ENCODE measurements around the gene TIMM44. TPM values are rescaled to one million over a fixed set of nuclear protein-coding genes. Genes with fewer than 3 reads are reported as not detected.
A peak's percentile ranks its signal among the peaks of the same experiment; 100 is the strongest.

The TIMM44 gene
- total RNA-seq, 1 experiment from 2014 or later, result 114 TPM

DNA sequence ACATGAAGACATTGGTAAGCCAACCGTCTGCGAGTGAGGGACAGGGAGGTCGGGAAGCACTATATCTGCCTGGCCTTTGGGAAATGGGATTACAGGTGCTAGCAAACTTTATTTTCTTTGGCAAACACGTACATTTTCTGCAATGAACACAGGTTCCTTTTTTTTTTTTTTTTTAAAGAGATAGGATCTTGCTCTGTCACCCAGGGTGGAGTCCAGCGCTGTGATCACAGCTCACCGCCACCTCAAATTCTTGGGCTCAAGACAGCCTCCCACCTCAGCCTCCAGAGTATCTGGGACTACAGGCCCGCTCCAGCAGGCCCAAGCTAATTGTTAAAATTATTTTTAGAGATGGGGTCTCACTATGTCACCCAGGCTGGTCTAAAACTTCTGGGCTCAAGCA lies 37.7 kb upstream of the TIMM44 start:
- H2AFZ ChIP-seq (ENCODE audit: low read length), result no peak overlapping the region
- TF ChIP-seq, protein P1, sequence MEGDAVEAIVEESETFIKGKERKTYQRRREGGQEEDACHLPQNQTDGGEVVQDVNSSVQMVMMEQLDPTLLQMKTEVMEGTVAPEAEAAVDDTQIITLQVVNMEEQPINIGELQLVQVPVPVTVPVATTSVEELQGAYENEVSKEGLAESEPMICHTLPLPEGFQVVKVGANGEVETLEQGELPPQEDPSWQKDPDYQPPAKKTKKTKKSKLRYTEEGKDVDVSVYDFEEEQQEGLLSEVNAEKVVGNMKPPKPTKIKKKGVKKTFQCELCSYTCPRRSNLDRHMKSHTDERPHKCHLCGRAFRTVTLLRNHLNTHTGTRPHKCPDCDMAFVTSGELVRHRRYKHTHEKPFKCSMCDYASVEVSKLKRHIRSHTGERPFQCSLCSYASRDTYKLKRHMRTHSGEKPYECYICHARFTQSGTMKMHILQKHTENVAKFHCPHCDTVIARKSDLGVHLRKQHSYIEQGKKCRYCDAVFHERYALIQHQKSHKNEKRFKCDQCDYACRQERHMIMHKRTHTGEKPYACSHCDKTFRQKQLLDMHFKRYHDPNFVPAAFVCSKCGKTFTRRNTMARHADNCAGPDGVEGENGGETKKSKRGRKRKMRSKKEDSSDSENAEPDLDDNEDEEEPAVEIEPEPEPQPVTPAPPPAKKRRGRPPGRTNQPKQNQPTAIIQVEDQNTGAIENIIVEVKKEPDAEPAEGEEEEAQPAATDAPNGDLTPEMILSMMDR (conservative IDR thresholded peaks at IDR 0.05), result no peak
- H2BK20ac ChIP-seq (ENCODE audit: low read depth, low read length, poor library complexity, severe bottlenecking), result no peak overlapping the region
- H3K4me2 ChIP-seq (ENCODE audit: insufficient read depth, insufficient read length, low read length), result no peak overlapping the region
- no peak overlapping the region for H2AK5ac ChIP-seq (ENCODE audit: insufficient read length, low read length)
- H3K18ac ChIP-seq (ENCODE audit: insufficient read length, low read depth, low read length), result no peak overlapping the region
- H4K20me1 ChIP-seq (ENCODE audit: control insufficient read depth, insufficient read depth, insufficient read length), result peaks cover 7% of the 10 kb centered on the region
- H3K23ac ChIP-seq (ENCODE audit: insufficient read length, low read depth, low read length), result no peak overlapping the region
- no peak overlapping the region for H2BK120ac ChIP-seq (ENCODE audit: low read depth, low read length, poor library complexity, severe bottlenecking)
- H3K27me3 ChIP-seq (ENCODE audit: insufficient read depth, low read length), result no peaks in the 10 kb centered on the region
- H3K9me3 ChIP-seq (ENCODE audit: control insufficient read depth, low read depth, low read length), result no peaks in the 10 kb centered on the region
- peaks cover 43 to 84% (median 82%) of the 10 kb centered on the region in 3 experiments; a peak in 6 of 7 replicates for H3K36me3 Mint-ChIP-seq (ENCODE audit: insufficient read depth in 1 of 3, low read depth in 3 of 3)
- DNase-seq, result no peak
- no peak overlapping the region for H3K4me3 Mint-ChIP-seq
- H3K79me2 ChIP-seq (ENCODE audit: insufficient read depth, low read length), result no peaks in the 10 kb centered on the region; the same call in 1 of the 2 replicates
- no peaks in the 10 kb centered on the region for H3K4me1 Mint-ChIP-seq
- H4K8ac ChIP-seq (replicated peaks; ENCODE audit: insufficient read length, low read depth, low read length), result no peak overlapping the region
- H2BK12ac ChIP-seq (ENCODE audit: insufficient read length, low read depth, low read length), result no peak overlapping the region
- H3T11ph ChIP-seq (ENCODE audit: low read length), result no peak overlapping the region
- peaks cover 5% of the 10 kb centered on the region for H3K79me1 ChIP-seq (ENCODE audit: insufficient read depth, low read depth, low read length, poor library complexity, severe bottlenecking)
- H2BK5ac ChIP-seq (ENCODE audit: insufficient read length, low read length), result no peak overlapping the region
- H4K91ac ChIP-seq (ENCODE audit: insufficient read length, low read depth, low read length), result no peak overlapping the region
- no peaks in the 10 kb centered on the region for H3K27me3 Mint-ChIP-seq (ENCODE audit: low read depth)
- no peaks in the 10 kb centered on the region for H3K23me2 ChIP-seq (ENCODE audit: insufficient read length, low read depth, low read length, poor library complexity, severe bottlenecking)
- H3K14ac ChIP-seq (ENCODE audit: insufficient read depth, low read length), result no peak overlapping the region
- H3K27ac Mint-ChIP-seq, result peak overlapping the region in 1 of 3 experiments; percentile 57; a peak in 1 of 7 replicates
- no peak overlapping the region for H3K4ac ChIP-seq (ENCODE audit: low read depth, low read length)
- no peak overlapping the region for H3K56ac ChIP-seq (ENCODE audit: insufficient read length, low read depth, low read length)
- H3K9ac ChIP-seq (ENCODE audit: extremely low read depth, insufficient read length, low read length), result no peak overlapping the region
- no CpG with 5 or more reads among the region's 7 CpGs for WGBS (ENCODE audit: extremely low coverage, insufficient read length, low lambda C conversion rate)
- H2BK15ac ChIP-seq (ENCODE audit: low read depth, low read length), result no peak overlapping the region
- no peaks in the 10 kb centered on the region for H3K4me1 ChIP-seq (ENCODE audit: insufficient read depth, low read length)
- no peak overlapping the region for H3K27ac ChIP-seq (ENCODE audit: insufficient read length, low read depth, low read length)
- H4K5ac ChIP-seq (ENCODE audit: insufficient read length, low read depth, low read length), result no peak overlapping the region
- H3K9me3 Mint-ChIP-seq, result no peaks in the 10 kb centered on the region
